ENCODE measurements around the gene RPL29. TPM values are rescaled to one million over a fixed set of nuclear protein-coding genes. Genes with fewer than 3 reads are reported as not detected.
A peak's percentile ranks its signal among the peaks of the same experiment; 100 is the strongest.

RPL29 gene
- polyA plus RNA-seq, 4 donors: 2,279 to 2,521 (median 2,399) TPM

DNA sequence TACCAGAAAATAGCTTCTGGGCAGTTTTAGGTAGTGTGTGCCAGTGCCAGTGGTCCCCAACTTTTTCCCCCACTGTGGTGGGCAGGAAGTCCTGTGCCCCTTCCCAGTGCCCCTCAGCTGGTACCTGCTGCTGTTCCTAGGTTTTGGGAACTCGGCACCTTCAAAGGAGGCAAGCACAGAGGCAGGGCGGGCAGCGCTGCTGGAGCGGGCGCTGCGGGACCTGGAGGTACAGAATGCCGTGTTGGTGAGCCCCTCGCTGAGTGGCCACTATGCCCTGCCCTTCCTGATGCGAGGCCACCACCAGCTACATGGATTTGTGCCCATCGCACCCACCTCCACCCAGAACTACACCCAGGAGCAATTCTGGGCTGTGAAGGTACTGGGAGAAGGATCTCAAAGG is 15.4 kb downstream of the RPL29 start:
- Histone ChIP-seq H3K27ac (ENCODE audit: low read depth in 1 of 3, low read length in 2 of 3) (no peak overlapping the region), H3K4me1 (ENCODE audit: control insufficient read depth in 3 of 3, insufficient read depth in 2 of 3, low read depth in 1 of 3, low read length in 2 of 3) (peaks cover 3 to 51% (median 4%) of the 10 kb centered on the region in 3 donors), H3K4me3 (ENCODE audit: low read depth in 1 of 3, low read length in 3 of 3) (no peak overlapping the region), H3K9me3 (ENCODE audit: control insufficient read depth in 2 of 2, insufficient read depth in 1 of 2, low read depth in 1 of 2, low read length in 1 of 2) (no peaks in the 10 kb centered on the region), H3K36me3 (ENCODE audit: control insufficient read depth in 3 of 3, insufficient read depth in 2 of 3, low read depth in 1 of 3, low read length in 3 of 3) (peaks cover 0 to 28% (median 0%) of the 10 kb centered on the region in 3 donors), H3K27me3 (ENCODE audit: control insufficient read depth in 3 of 3, insufficient read depth in 3 of 3, low read length in 3 of 3) (no peaks in the 10 kb centered on the region)
- WGBS, 3 donors: 96 to 98% (median 97%) methylated on average over 10 of the region's 10 CpGs
- FAIRE-seq: no peak
- DNase-seq: no peak

GRCh38 chr3:51978143-51978502 is 17.6 kb downstream of the RPL29 start:
- FAIRE-seq (no peak), DNase-seq (no peak)
- 69 to 80% (median 74%) methylated on average over 4 of the region's 4 CpGs for WGBS, 3 donors
- H3K4me3 ChIP-seq (ENCODE audit: low read depth in 1 of 3, low read length in 3 of 3): no peak overlapping the region
- H3K36me3 ChIP-seq (ENCODE audit: control insufficient read depth in 3 of 3, insufficient read depth in 2 of 3, low read depth in 1 of 3, low read length in 3 of 3): peaks cover 0 to 22% (median 0%) of the 10 kb centered on the region in 3 donors
- H3K27me3 ChIP-seq (ENCODE audit: control insufficient read depth in 3 of 3, insufficient read depth in 3 of 3, low read length in 3 of 3): no peaks in the 10 kb centered on the region
- H3K9me3 ChIP-seq (ENCODE audit: control insufficient read depth in 2 of 2, insufficient read depth in 1 of 2, low read depth in 1 of 2, low read length in 1 of 2): no peaks in the 10 kb centered on the region
- H3K27ac ChIP-seq (ENCODE audit: low read depth in 1 of 3, low read length in 2 of 3): no peak overlapping the region
- H3K4me1 ChIP-seq (ENCODE audit: control insufficient read depth in 3 of 3, insufficient read depth in 2 of 3, low read depth in 1 of 3, low read length in 2 of 3): peaks cover 4 to 43% (median 9%) of the 10 kb centered on the region in 3 donors

GRCh38 chr3:51977446-51978142 is 18.1 kb downstream of the RPL29 start:
- DNase-seq (peak in 1 of 2 donors; percentile 57), FAIRE-seq (no peak)
- Histone ChIP-seq H3K27ac (ENCODE audit: low read depth in 1 of 3, low read length in 2 of 3) (no peak overlapping the region), H3K9me3 (ENCODE audit: control insufficient read depth in 2 of 2, insufficient read depth in 1 of 2, low read depth in 1 of 2, low read length in 1 of 2) (no peaks in the 10 kb centered on the region), H3K4me3 (ENCODE audit: low read depth in 1 of 3, low read length in 3 of 3) (no peak overlapping the region), H3K36me3 (ENCODE audit: control insufficient read depth in 3 of 3, insufficient read depth in 2 of 3, low read depth in 1 of 3, low read length in 3 of 3) (peaks cover 0 to 22% (median 0%) of the 10 kb centered on the region in 3 donors), H3K4me1 (ENCODE audit: control insufficient read depth in 3 of 3, insufficient read depth in 2 of 3, low read depth in 1 of 3, low read length in 2 of 3) (peaks cover 4 to 39% (median 9%) of the 10 kb centered on the region in 3 donors), H3K27me3 (ENCODE audit: control insufficient read depth in 3 of 3, insufficient read depth in 3 of 3, low read length in 3 of 3) (no peaks in the 10 kb centered on the region)
- WGBS, 3 donors: 75 to 90% (median 85%) methylated on average over 9 of the region's 9 CpGs

GRCh38 chr3:51975852-51976549 is 19.7 kb downstream of the RPL29 start:
- DNase-seq: peak in 1 of 2 donors; percentile 71
- Histone ChIP-seq H3K9me3 (ENCODE audit: control insufficient read depth in 2 of 2, insufficient read depth in 1 of 2, low read depth in 1 of 2, low read length in 1 of 2) (no peaks in the 10 kb centered on the region), H3K36me3 (ENCODE audit: control insufficient read depth in 3 of 3, insufficient read depth in 2 of 3, low read depth in 1 of 3, low read length in 3 of 3) (peaks cover 0 to 24% (median 0%) of the 10 kb centered on the region in 3 donors), H3K27ac (ENCODE audit: low read depth in 1 of 3, low read length in 2 of 3) (peak overlapping the region; percentile 86 to 98 (median 95)), H3K4me1 (ENCODE audit: control insufficient read depth in 3 of 3, insufficient read depth in 2 of 3, low read depth in 1 of 3, low read length in 2 of 3) (peaks cover 1 to 23% (median 6%) of the 10 kb centered on the region in 3 donors), H3K4me3 (ENCODE audit: low read depth in 1 of 3, low read length in 3 of 3) (peak overlapping the region in 2 of 3 donors; percentile 53 to 90), H3K27me3 (ENCODE audit: control insufficient read depth in 3 of 3, insufficient read depth in 3 of 3, low read length in 3 of 3) (no peaks in the 10 kb centered on the region)
- WGBS, 3 donors: 41 to 45% (median 43%) methylated on average over 46 of the region's 46 CpGs
- FAIRE-seq: no peak

DNA sequence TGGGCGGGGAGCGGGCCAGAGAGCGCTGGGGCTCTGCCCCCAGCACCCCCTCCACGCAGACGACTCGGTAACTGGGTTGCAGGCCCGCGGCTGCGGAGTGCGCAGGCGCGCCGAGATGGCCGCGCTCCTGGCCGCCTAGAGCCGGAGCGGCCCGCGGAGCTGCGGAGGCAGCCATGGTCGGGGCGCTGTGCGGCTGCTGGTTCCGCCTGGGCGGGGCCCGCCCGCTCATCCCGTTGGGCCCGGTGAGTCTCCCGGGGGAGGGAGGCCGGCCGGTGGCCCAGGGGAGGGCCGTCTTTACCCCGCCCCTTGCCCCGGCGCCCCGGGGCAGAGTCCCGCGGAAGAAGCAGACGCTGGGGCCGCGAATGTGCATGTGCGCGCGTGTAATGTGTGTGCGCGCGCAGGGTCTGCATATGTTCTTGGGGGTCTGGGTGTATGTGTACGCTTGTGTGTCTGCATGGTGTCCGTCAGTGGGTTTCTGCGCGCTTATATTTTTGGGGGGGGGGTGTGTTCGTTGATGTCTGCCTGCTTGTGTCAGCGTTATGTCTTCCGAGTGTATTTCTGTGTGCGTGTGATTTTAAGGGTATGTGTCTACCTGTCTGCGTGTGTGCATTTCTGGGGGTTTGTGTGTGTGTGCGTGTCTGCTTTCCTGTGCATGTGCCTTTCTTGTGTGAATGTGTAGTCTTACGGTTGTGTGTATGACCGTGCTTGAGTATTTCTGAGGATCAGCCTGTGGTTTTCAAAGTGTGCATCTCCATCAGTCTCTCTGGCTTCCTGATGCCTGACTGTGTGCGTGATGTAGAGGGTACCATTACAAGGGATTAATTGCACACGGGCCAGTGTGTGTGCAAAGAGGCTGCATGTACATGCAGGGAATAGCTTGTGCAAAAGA is 20.5 kb downstream of the RPL29 start, which contains the start of gene ABHD14A:
Gene ABHD14A, plus strand, starts transcription at position 102 of the 889 bp plus-strand sequence. Its CDS starts 72 bp downstream, at position 174.
- Histone ChIP-seq H3K27ac (ENCODE audit: low read depth in 1 of 3, low read length in 2 of 3) (peak within 1 kb of the TSS; percentile 86 to 98 (median 95)), H3K4me3 (ENCODE audit: low read depth in 1 of 3, low read length in 3 of 3) (peak within 1 kb of the TSS; percentile 63 to 90 (median 65)), H3K4me1 (ENCODE audit: control insufficient read depth in 3 of 3, insufficient read depth in 2 of 3, low read depth in 1 of 3, low read length in 2 of 3) (peaks cover 0 to 16% (median 6%) of the 10 kb centered on the region in 3 donors), H3K9me3 (ENCODE audit: control insufficient read depth in 2 of 2, insufficient read depth in 1 of 2, low read depth in 1 of 2, low read length in 1 of 2) (no peaks in the 10 kb centered on the region), H3K36me3 (ENCODE audit: control insufficient read depth in 3 of 3, insufficient read depth in 2 of 3, low read depth in 1 of 3, low read length in 3 of 3) (peaks cover 0 to 24% (median 0%) of the 10 kb centered on the region in 3 donors), H3K27me3 (ENCODE audit: control insufficient read depth in 3 of 3, insufficient read depth in 3 of 3, low read length in 3 of 3) (no peaks in the 10 kb centered on the region)
- DNase-seq (peak; percentile 90 to 95), FAIRE-seq (no peak)
- 0 to 1% (median 0%) methylated on average over 61 to 63 of the region's 63 CpGs for WGBS, 3 donors

- H3K4me1 ChIP-seq (ENCODE audit: control insufficient read depth in 3 of 3, insufficient read depth in 2 of 3, low read depth in 1 of 3, low read length in 2 of 3): peaks cover 0 to 16% (median 6%) of the 10 kb centered on the region in 3 donors
- H3K4me3 ChIP-seq (ENCODE audit: low read depth in 1 of 3, low read length in 3 of 3): peak overlapping the region; percentile 43 to 90 (median 53)
- FAIRE-seq: no peak
- DNase-seq: peak in 1 of 2 donors; percentile 37
- H3K36me3 ChIP-seq (ENCODE audit: control insufficient read depth in 3 of 3, insufficient read depth in 2 of 3, low read depth in 1 of 3, low read length in 3 of 3): peaks cover 0 to 30% (median 0%) of the 10 kb centered on the region in 3 donors
- H3K9me3 ChIP-seq (ENCODE audit: control insufficient read depth in 2 of 2, insufficient read depth in 1 of 2, low read depth in 1 of 2, low read length in 1 of 2): no peaks in the 10 kb centered on the region
- 6 to 15% (median 10%) methylated on average over 30 of the region's 30 CpGs for WGBS, 3 donors
- H3K27me3 ChIP-seq (ENCODE audit: control insufficient read depth in 3 of 3, insufficient read depth in 3 of 3, low read length in 3 of 3): no peaks in the 10 kb centered on the region
- peak overlapping the region; percentile 86 to 98 (median 95) for H3K27ac ChIP-seq (ENCODE audit: low read depth in 1 of 3, low read length in 2 of 3)
These were observed 21.3 kb downstream of the RPL29 start for GRCh38 chr3:51974277-51974962.

DNA sequence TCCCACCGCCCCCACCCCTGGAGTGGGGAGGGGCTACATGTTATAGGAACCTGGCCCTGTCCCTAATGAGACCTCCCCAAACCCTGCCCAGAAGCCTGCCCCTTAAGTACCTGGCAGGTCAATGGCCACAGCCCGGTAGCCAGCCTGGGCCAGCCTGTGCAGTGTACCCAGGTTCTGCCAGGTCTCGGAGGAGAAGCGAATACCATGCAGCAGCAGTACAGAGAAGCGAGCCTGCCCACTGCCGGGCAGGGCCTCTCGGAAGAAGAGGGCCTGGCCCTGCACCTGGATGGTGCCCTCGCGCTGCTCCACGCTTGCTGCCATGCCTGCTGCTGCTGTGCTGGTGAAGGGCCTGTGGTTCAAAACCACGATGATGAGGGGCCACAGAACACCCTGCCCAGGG is 24.3 kb downstream of the RPL29 start:
- Histone ChIP-seq H3K9me3 (ENCODE audit: control insufficient read depth in 2 of 2, insufficient read depth in 1 of 2, low read depth in 1 of 2, low read length in 1 of 2) (no peaks in the 10 kb centered on the region), H3K4me3 (ENCODE audit: low read depth in 1 of 3, low read length in 3 of 3) (no peak overlapping the region), H3K27me3 (ENCODE audit: control insufficient read depth in 3 of 3, insufficient read depth in 3 of 3, low read length in 3 of 3) (no peaks in the 10 kb centered on the region), H3K36me3 (ENCODE audit: control insufficient read depth in 3 of 3, insufficient read depth in 2 of 3, low read depth in 1 of 3, low read length in 3 of 3) (peaks cover 0 to 28% (median 0%) of the 10 kb centered on the region in 3 donors), H3K27ac (ENCODE audit: low read depth in 1 of 3, low read length in 2 of 3) (no peak overlapping the region), H3K4me1 (ENCODE audit: control insufficient read depth in 3 of 3, insufficient read depth in 2 of 3, low read depth in 1 of 3, low read length in 2 of 3) (peaks cover 0 to 32% (median 10%) of the 10 kb centered on the region in 3 donors)
- DNase-seq (no peak), FAIRE-seq (no peak)
- WGBS, 3 donors: 77 to 91% (median 84%) methylated on average over 10 to 11 of the region's 11 CpGs

Data from small intestine (tissue), 7 donors.